Transverse colon (tissue), 4 donors: ENCODE data around the gene RPS6KA2. TPM values are rescaled to one million over a fixed set of nuclear protein-coding genes. Genes with fewer than 3 reads are reported as not detected.

Source experiments
- DNase-seq: peaks from one replicate; pipeline ENCODE4 v3.0.0-alpha.2; 2019
- H3K27ac ChIP-seq, 4 donors: fragments of 200-600 bp; sonication (generic); 2 replicates each; pipeline ENCODE4 v1.5.1; 2016 to 2018; ENCODE audit warnings: inconsistent platforms in 4 of 4
- H3K27me3 ChIP-seq: fragments of 200-600 bp; sonication (generic); 2 replicates; pipeline ENCODE4 v1.5.1; 2017; ENCODE audit warnings: inconsistent platforms
- H3K36me3 ChIP-seq, 4 donors: fragments of 200-600 bp; sonication (generic); 2 replicates each; pipeline ENCODE4 v1.5.1; 2017 to 2019; ENCODE audit warnings: inconsistent platforms in 4 of 4
- H3K4me1 ChIP-seq, 4 donors: fragments of 200-600 bp; sonication (generic); 2 replicates each; pipeline ENCODE4 v1.5.1; 2017 to 2020; ENCODE audit warnings: inconsistent platforms in 4 of 4
- H3K4me3 ChIP-seq, 4 donors: fragments of 200-600 bp; sonication (generic); 1 replicate in 1 of 4; 2 replicates in 3 of 4; pipeline versions ENCODE4 v1.5.1 to v1.6.1; 2017 to 2019; ENCODE audit warnings: inconsistent platforms in 4 of 4
- H3K9me3 ChIP-seq, 2 donors: fragments of 200-600 bp; sonication (generic); 2 replicates each; pipeline ENCODE4 v1.5.1; 2017 to 2019; ENCODE audit warnings: inconsistent platforms in 2 of 2
- CTCF ChIP-seq, 5 experiments: fragments of 200-600 bp in 3 of 5; fragments of 450-650 bp in 2 of 5; sonication (generic) in 3 of 5; IDR thresholded peaks; 1 replicate in 2 of 5; 2 replicates in 3 of 5; pipeline ENCODE4 v1.5.1; 2016 to 2017; ENCODE audit warnings: antibody characterized with exemption in 5 of 5, inconsistent platforms in 3 of 5, mild to moderate bottlenecking in 2 of 5, moderate library complexity in 1 of 5
- EP300 ChIP-seq: sonication (generic); formaldehyde crosslinking; IDR thresholded peaks from one replicate; pipeline ENCODE4 v1.6.1; 2017; ENCODE audit warnings: antibody characterized with exemption, low read depth
- POLR2A ChIP-seq: fragments of 450-650 bp; IDR thresholded peaks from one replicate; pipeline ENCODE4 v1.6.1; 2016; ENCODE audit warnings: antibody characterized with exemption, mild to moderate bottlenecking, moderate library complexity
- POLR2AphosphoS5 ChIP-seq, 3 donors: sonication (generic); formaldehyde crosslinking; IDR thresholded peaks; one replicate each; pipeline ENCODE4 v1.6.1; 2016; ENCODE audit warnings: antibody characterized with exemption in 3 of 3
- WGBS, 2 donors: methylation state at CpG; one replicate each; pipeline ENCODE4 v1.1.5; 2018; ENCODE audit warnings: low coverage in 1 of 2; 5-methylcytosine and 5-hydroxymethylcytosine counted together
- in situ Hi-C, 4 donors: fragments of 200-750 bp; cut with MboI; loops; one replicate each; pipeline versions ENCODE4 v1.15.0 to v1.15.1; 2017; ENCODE audit warnings: low sequenced_read_pairs in 3 of 4, low pct_ligation_motif_present in 1 of 4, low pct_unique_long_range_greater_than_20kb in 1 of 4
- intact Hi-C: fragments of 100-400 bp; cut with DNase I; formaldehyde crosslinking; loops from one replicate; pipeline ENCODE4 v1.15.1; 2023; ENCODE audit warnings: low total_unique reads
- total RNA-seq, 4 donors: library from RNA; depleted of rRNA; stranded (reverse); fragments of >200 nt; gene quantifications; one replicate each; pipeline ENCODE4 v1.1.0, GENCODE V29; 2016

The RPS6KA2 gene
- total RNA-seq, 4 donors from 2014 or later, result 9.6 to 41.1 (median 15.4) TPM

GRCh38 chr6:166611631-166612030 is 15.4 kb downstream of the RPS6KA2 start:
- intact Hi-C loops (loop anchor here (5.0 kb wide), 1 partner anchor 219 kb away; no protein-coding TSS in a partner anchor), in situ Hi-C loops (no loop called here)
- Histone ChIP-seq H3K4me1 (peaks cover 0 to 13% (median 2%) of the 10 kb centered on the region in 4 donors), H3K27ac (no peak overlapping the region), H3K4me3 (no peak overlapping the region), H3K27me3 (no peaks in the 10 kb centered on the region), H3K36me3 (no peaks in the 10 kb centered on the region), H3K9me3 (no peaks in the 10 kb centered on the region)
- WGBS, 2 donors, result 79 to 90% methylated on average over 2 to 4 of the region's 4 CpGs
- TF ChIP-seq POLR2A (no peak), CTCF (IDR thresholded peaks at IDR 0.05) (no peak), EP300 (no peak)
- no peak for DNase-seq

GRCh38 chr6:166610069-166610468 is 17.0 kb downstream of the RPS6KA2 start:
- H3K9me3 ChIP-seq, result no peaks in the 10 kb centered on the region
- in situ Hi-C loops, result no loop called here
- no peak overlapping the region for H3K4me3 ChIP-seq
- H3K27me3 ChIP-seq, result no peaks in the 10 kb centered on the region
- H3K27ac ChIP-seq, result no peak overlapping the region
- H3K36me3 ChIP-seq, result no peaks in the 10 kb centered on the region
- no peak for DNase-seq
- 89 to 90% methylated on average over 9 of the region's 9 CpGs for WGBS, 2 donors
- H3K4me1 ChIP-seq, result peaks cover 0 to 7% (median 2%) of the 10 kb centered on the region in 4 donors
- TF ChIP-seq POLR2AphosphoS5 (IDR thresholded peaks at IDR 0.05) (no peak), CTCF (IDR thresholded peaks at IDR 0.05) (no peak), EP300 (no peak), POLR2A (no peak)
- intact Hi-C loops, result loop anchor here (5.0 kb wide), 1 partner anchor 218 kb away; no protein-coding TSS in a partner anchor

GRCh38 chr6:166608774-166609173 is 18.3 kb downstream of the RPS6KA2 start:
- no peaks in the 10 kb centered on the region for H3K36me3 ChIP-seq
- H3K4me1 ChIP-seq, result peaks cover 0 to 3% (median 1%) of the 10 kb centered on the region in 4 donors
- peak overlapping the region in 3 of 4 donors; percentile 32 to 37 (median 33) for H3K27ac ChIP-seq
- in situ Hi-C loops, result no loop called here
- no peaks in the 10 kb centered on the region for H3K27me3 ChIP-seq
- DNase-seq, result peak; percentile 26
- no peaks in the 10 kb centered on the region for H3K9me3 ChIP-seq
- H3K4me3 ChIP-seq, result no peak overlapping the region
- TF ChIP-seq EP300 (no peak), POLR2AphosphoS5 (IDR thresholded peaks at IDR 0.05) (peak in 2 of 3 donors; percentile 17 to 57), POLR2A (no peak), CTCF (IDR thresholded peaks at IDR 0.05) (no peak)
- intact Hi-C loops, result no loop called here
- 71 to 73% methylated on average over 4 of the region's 4 CpGs for WGBS, 2 donors

GRCh38 chr6:166605752-166606151 is 21.3 kb downstream of the RPS6KA2 start:
- no peaks in the 10 kb centered on the region for H3K36me3 ChIP-seq
- in situ Hi-C loops, result no loop called here
- whole genome bisulfite sequencing, 2 donors, result 90 to 95% methylated on average over 3 to 6 of the region's 6 CpGs
- no peaks in the 10 kb centered on the region for H3K27me3 ChIP-seq
- peaks cover 0 to 7% (median 2%) of the 10 kb centered on the region in 4 donors for H3K4me1 ChIP-seq
- no peaks in the 10 kb centered on the region for H3K9me3 ChIP-seq
- no peak overlapping the region for H3K4me3 ChIP-seq
- DNase-seq, result no peak
- TF ChIP-seq POLR2A (no peak), CTCF (IDR thresholded peaks at IDR 0.05) (no peak), POLR2AphosphoS5 (IDR thresholded peaks at IDR 0.05) (no peak), EP300 (no peak)
- no peak overlapping the region for H3K27ac ChIP-seq
- intact Hi-C loops, result no loop called here
